CD4-positive, alpha-beta T cell treated with Interferon alpha-2 for 1 hour (primary cell): ENCODE data around the gene SMC2.

ENCODE experiments used
- DNase-seq, 2 donors: peaks; one replicate each; pipeline ENCODE4 v3.0.0-alpha.2; 2020 to 2022

The SMC2 gene

GRCh38 chr9:104093647-104094533 lies at the start of gene SMC2:
SMC2 (plus strand) TSS chr9:104094309; CDS start chr9:104095385, 1,076 bp downstream.
- peak; percentile 90 to 93 for DNase-seq

- DNase-seq = no peak
Observed at GRCh38 chr9:104068546-104068945, 25.6 kb upstream of the SMC2 start.

- no peak for DNase-seq
Observed at GRCh38 chr9:104069288-104069687, 24.8 kb upstream of the SMC2 start.

- DNase-seq = no peak
Observed at GRCh38 chr9:104071589-104071988, 22.5 kb upstream of the SMC2 start.

- no peak for DNase-seq
Observed at GRCh38 chr9:104073098-104073769, 20.9 kb upstream of the SMC2 start.

- DNase-seq = no peak
Observed at GRCh38 chr9:104073770-104074133, 20.4 kb upstream of the SMC2 start.

GRCh38 chr9:104074876-104075275 lies 19.2 kb upstream of the SMC2 start:
- no peak for DNase-seq

GRCh38 chr9:104075801-104076753 lies 18.0 kb upstream of the SMC2 start:
- no peak for DNase-seq

GRCh38 chr9:104078596-104078995 lies 15.5 kb upstream of the SMC2 start:
- DNase-seq = no peak

- DNase-seq = no peak
Observed at GRCh38 chr9:104080983-104081382, 13.1 kb upstream of the SMC2 start.

GRCh38 chr9:104082168-104082567 lies 11.9 kb upstream of the SMC2 start:
- DNase-seq = no peak

- no peak for DNase-seq
Observed at GRCh38 chr9:104085525-104085924, 8.6 kb upstream of the SMC2 start.

- DNase-seq = no peak
Observed at GRCh38 chr9:104087894-104088293, 6.2 kb upstream of the SMC2 start.

GRCh38 chr9:104088416-104088815 lies 5.7 kb upstream of the SMC2 start:
- no peak for DNase-seq

GRCh38 chr9:104090578-104090977 lies 3.5 kb upstream of the SMC2 start:
- no peak for DNase-seq

GRCh38 chr9:104091116-104091515 lies 3.0 kb upstream of the SMC2 start:
- DNase-seq = no peak

- peak; percentile 4 to 23 for DNase-seq
Observed at GRCh38 chr9:104091708-104092107, 2.4 kb upstream of the SMC2 start.

GRCh38 chr9:104092192-104092591 lies 1.9 kb upstream of the SMC2 start:
- DNase-seq = no peak

- DNase-seq = no peak
Observed at GRCh38 chr9:104092875-104093600, 1.1 kb upstream of the SMC2 start.

- no peak for DNase-seq
Observed at GRCh38 chr9:104094534-104095015, 466 bp downstream of the SMC2 start.

- no peak for DNase-seq
Observed at GRCh38 chr9:104099630-104100029, 5.5 kb downstream of the SMC2 start.

- DNase-seq = no peak
Observed at GRCh38 chr9:104104360-104104759, 10.3 kb downstream of the SMC2 start.
